ENCODE measurements around the gene ANKRD35. TPM values are rescaled to one million over a fixed set of nuclear protein-coding genes. Genes with fewer than 3 reads are reported as not detected.

The ANKRD35 gene
- total and polyA plus RNA-seq, 4 donors = 2.0 to 3.7 (median 2.8) TPM

GRCh38 chr1:145863282-145864018, 22.2 kb downstream of the ANKRD35 start:
- no peak overlapping the region for H3K27ac ChIP-seq (ENCODE audit: low read depth in 1 of 2, low read length in 1 of 2)
- H3K9ac ChIP-seq (ENCODE audit: insufficient read depth in 1 of 2, low read length in 2 of 2) = no peak overlapping the region
- H3K27me3 ChIP-seq (ENCODE audit: control insufficient read depth in 3 of 3, insufficient read depth in 3 of 3, low read length in 2 of 3) = no peaks in the 10 kb centered on the region
- TF ChIP-seq CTCF (IDR thresholded peaks at IDR 0.05; ENCODE audit: control extremely low read depth, extremely low read depth) = no peak
- DNase-seq (no peak), ATAC-seq (ENCODE audit: insufficient read depth, low FRiP score) (no peak)
- H3K4me3 ChIP-seq = no peak overlapping the region
- 82 to 91% methylated on average over 5 of the region's 5 CpGs for WGBS, 2 donors
- no peaks in the 10 kb centered on the region for H3K9me3 ChIP-seq (ENCODE audit: control insufficient read depth in 4 of 4, insufficient read depth in 3 of 4, low read length in 3 of 4)
- H3K36me3 ChIP-seq (ENCODE audit: control insufficient read depth in 4 of 4, insufficient read depth in 4 of 4, low read length in 4 of 4) = peaks cover 0 to 18% (median 2%) of the 10 kb centered on the region in 4 donors
- peaks cover 0 to 11% (median 0%) of the 10 kb centered on the region in 5 donors for H3K4me1 ChIP-seq (ENCODE audit: control insufficient read depth in 5 of 5, insufficient read depth in 5 of 5, low read length in 5 of 5)

GRCh38 chr1:145859491-145860023, 26.1 kb downstream of the ANKRD35 start:
- DNase-seq (peak; percentile 94 to 97 (median 95)), ATAC-seq (ENCODE audit: insufficient read depth, low FRiP score) (peak; percentile 89)
- peak overlapping the region; percentile 92 for H3K4me3 ChIP-seq
- H3K9ac ChIP-seq (ENCODE audit: insufficient read depth in 1 of 2, low read length in 2 of 2) = peak overlapping the region; percentile 32 to 73
- whole genome bisulfite sequencing, 2 donors = 0% methylated on average over 40 to 41 of the region's 41 CpGs
- H3K27me3 ChIP-seq (ENCODE audit: control insufficient read depth in 3 of 3, insufficient read depth in 3 of 3, low read length in 2 of 3) = no peaks in the 10 kb centered on the region
- H3K36me3 ChIP-seq (ENCODE audit: control insufficient read depth in 4 of 4, insufficient read depth in 4 of 4, low read length in 4 of 4) = peaks cover 10 to 20% (median 17%) of the 10 kb centered on the region in 4 donors
- H3K9me3 ChIP-seq (ENCODE audit: control insufficient read depth in 4 of 4, insufficient read depth in 3 of 4, low read length in 3 of 4) = no peaks in the 10 kb centered on the region
- TF ChIP-seq CTCF (IDR thresholded peaks at IDR 0.05; ENCODE audit: control extremely low read depth, extremely low read depth) = no peak
- H3K27ac ChIP-seq (ENCODE audit: low read depth in 1 of 2, low read length in 1 of 2) = peak overlapping the region; percentile 82 to 96
- peaks cover 0 to 18% (median 0%) of the 10 kb centered on the region in 5 donors for H3K4me1 ChIP-seq (ENCODE audit: control insufficient read depth in 5 of 5, insufficient read depth in 5 of 5, low read length in 5 of 5)

GRCh38 chr1:145858901-145859490, 26.7 kb downstream of the ANKRD35 start, which contains the start of gene PIAS3:
Gene PIAS3 (minus strand): TSS chr1:145859081. CDS start chr1:145858990, 91 bp downstream.
- peak; percentile 97 for ATAC-seq (ENCODE audit: insufficient read depth, low FRiP score)
- H3K27ac ChIP-seq (ENCODE audit: low read depth in 1 of 2, low read length in 1 of 2) = peak within 1 kb of the TSS; percentile 91 to 96
- peak within 1 kb of the TSS; percentile 32 to 73 for H3K9ac ChIP-seq (ENCODE audit: insufficient read depth in 1 of 2, low read length in 2 of 2)
- no peak for TF ChIP-seq CTCF (IDR thresholded peaks at IDR 0.05; ENCODE audit: control extremely low read depth, extremely low read depth)
- H3K4me3 ChIP-seq = peak within 1 kb of the TSS; percentile 92
- H3K36me3 ChIP-seq (ENCODE audit: control insufficient read depth in 4 of 4, insufficient read depth in 4 of 4, low read length in 4 of 4) = peaks cover 16 to 23% (median 21%) of the 10 kb centered on the region in 4 donors
- H3K9me3 ChIP-seq (ENCODE audit: control insufficient read depth in 4 of 4, insufficient read depth in 3 of 4, low read length in 3 of 4) = no peaks in the 10 kb centered on the region
- peaks cover 0 to 18% (median 0%) of the 10 kb centered on the region in 5 donors for H3K4me1 ChIP-seq (ENCODE audit: control insufficient read depth in 5 of 5, insufficient read depth in 5 of 5, low read length in 5 of 5)
- DNase-seq = peak; percentile 97 to 98 (median 97)
- H3K27me3 ChIP-seq (ENCODE audit: control insufficient read depth in 3 of 3, insufficient read depth in 3 of 3, low read length in 2 of 3) = no peaks in the 10 kb centered on the region
- WGBS, 2 donors = 0 to 1% methylated on average over 40 to 42 of the region's 42 CpGs
